ENCODE data around the gene RTL10.
"Not testable (repeated sequence)": the region's sequence is repeated elsewhere in the genome, so short reads cannot be mapped to it uniquely, and the experiment has no call there.

The RTL10 gene

DNA sequence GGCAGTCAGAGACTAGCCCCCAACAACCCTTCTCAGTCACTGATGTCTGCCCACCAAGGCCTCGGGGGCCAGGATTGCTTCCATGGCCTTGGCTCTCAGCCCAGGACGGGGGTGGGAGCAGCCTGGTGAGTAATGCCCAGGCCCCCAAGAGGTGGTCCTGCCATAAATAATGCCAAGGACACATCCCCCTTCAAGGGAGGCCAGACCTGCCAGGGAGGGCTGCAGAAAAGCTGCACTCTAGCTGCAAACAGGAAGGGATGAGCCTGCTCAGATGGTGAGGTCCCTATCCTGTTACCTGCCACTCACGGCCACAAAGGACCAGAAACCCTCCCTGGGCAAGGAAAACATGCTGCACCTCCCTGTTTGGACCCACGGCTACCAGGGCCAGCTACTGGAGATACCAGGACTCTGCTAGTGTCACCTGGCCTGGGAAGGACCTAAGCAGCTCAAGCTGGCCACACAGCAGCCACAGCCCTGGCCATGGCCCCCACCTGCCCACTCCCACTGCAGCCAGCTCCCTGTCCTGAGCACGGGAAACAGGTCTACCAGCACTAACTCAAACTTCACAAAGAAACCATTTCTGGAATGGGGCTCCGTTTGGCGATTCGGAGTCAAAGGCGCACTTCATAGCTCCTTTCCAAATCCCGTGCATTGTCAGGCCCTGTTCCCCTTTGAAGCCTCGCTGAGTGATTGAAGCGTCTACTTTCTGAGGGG, 12.1 kb downstream of the RTL10 start:
- no peak for FAIRE-seq

DNA sequence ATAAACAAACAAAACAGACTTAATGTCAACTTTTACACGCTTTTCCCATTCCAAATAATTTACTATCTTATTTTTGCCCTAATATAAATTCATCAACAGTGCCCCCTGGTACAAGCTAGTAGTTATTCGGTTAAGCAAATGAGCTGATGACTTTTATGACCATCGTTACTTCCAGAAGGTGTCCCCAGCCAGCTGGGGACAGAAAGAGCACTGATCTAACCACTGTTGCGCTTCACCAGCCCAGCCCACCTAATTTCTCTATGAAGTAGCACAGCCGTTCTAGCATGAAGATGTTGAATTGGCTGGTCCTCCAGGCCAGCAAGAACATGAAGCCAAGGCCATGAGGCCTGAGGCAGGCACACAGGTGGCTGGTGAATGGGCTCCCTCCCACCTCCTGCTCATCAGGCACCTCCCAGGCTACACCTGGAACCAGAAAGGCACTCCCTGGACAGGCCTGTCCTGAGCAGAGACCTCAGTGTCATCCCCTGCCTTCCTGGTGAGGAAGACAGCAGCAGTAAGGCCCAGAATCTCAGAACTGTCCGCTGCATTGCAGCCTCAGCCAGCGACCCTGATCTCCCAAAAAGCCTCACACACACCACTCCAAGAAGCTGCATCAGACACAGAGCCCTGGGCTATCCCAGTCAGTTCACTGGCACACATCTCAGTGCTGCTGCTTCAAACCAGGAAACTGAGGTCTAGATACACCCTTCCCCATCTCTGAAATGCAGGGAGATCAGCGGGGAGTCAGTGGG, 12.9 kb downstream of the RTL10 start:
- no peak for FAIRE-seq

DNA sequence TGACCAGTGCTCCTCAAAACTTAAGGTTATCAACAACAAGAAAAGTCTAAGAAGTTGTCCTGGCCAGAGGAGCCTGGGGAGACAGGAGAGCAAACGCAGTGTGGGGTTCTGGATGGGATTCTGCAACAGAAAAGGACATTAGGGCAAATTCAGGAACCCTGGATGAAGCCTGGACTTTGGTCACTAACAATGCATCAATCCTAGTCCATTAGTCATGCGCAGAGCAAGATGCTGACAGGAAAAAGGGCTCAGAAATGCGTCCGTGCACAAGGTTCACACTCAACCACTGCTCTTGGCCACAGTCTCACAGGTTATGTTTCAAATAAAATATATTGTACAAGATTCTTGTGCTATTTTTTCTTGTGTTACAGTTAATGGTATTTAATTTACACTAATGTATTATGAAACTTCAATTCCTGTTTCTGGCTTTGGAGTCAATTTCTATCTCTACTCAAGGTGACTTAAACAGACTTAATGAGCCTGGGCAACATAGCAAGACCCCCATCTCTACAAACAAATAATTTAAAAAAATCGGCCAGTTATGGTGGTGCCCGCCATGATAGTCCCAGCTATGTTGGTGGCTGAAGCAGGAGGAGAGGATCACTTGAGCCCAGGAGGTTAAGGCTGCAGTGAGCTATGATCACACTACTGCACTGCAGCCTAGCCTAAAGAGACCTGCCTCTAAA, 13.6 kb downstream of the RTL10 start:
- FAIRE-seq: no peak

DNA sequence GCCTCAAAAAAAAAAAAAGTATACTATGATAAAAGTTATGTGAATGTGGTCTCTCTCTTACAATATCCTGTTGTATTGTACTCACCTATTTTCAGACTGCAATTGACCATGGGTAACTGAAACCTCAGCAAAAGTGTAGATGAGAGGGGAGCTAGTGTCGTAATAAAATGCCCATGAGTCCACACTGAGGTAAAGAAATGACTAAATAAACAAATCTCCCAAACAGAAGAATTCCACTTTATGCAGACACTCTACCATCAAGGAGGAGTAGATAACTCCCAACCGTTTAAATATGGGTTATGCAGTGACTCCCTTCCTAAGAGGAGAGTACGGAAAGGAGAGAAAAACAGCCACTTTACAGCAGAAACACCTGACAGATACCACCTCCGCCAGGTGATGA, 14.6 kb downstream of the RTL10 start:
- FAIRE-seq: no peak

DNA sequence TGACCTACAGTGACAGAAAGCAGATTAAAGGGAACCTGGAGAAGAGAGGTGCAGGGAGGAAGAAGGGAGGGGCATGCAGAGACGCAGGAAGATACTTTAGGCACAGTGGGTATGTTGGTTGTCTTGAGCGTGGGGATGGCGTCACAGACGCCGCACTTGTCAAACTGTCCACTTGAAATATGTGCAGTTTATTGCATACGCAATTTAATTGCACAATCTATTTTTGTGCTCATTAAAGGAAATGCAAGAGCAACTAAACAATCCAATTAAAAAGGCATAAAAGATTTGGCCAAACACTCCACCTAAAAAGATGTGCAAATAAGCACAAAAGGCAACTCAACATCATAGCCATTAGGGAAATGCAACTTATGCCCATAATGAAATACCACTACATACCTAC, 16.8 kb downstream of the RTL10 start:
- no peak for FAIRE-seq

DNA sequence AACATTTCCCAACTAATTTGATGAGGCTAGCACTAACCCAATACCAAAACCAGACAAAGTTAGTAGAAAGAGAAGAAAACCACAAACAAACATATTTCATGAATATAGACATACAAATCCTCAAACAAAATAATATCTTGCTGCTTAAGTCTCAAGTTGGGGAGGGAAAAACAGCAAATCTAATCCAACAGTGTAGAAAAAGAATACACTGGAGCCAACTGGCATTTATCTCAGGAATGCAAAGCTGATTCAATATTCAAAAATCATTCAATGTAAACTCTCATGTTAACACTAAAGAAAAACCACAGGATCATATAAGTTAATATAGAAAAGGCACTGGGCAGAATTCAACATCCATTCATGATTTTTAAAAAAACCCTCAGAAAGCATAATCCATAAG, 18.2 kb downstream of the RTL10 start:
- peak; percentile 17 for FAIRE-seq

DNA sequence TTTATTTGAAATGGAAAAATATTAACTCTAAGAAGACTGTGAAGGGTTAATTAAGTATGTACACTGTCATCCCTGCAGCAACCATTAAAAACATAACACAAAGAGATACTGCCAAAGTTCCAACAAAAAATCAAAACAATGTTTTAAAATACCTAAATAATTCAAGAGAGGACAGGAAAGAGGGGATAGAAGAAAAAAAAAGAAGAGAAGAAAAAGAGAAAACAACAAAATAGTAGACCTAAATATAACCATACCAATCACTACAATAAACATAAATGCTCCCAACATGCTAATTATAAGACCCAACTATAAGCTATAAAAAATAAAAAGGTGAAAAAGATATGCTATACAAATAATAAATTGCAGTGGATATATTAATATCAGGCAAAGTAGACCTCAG, 20.1 kb downstream of the RTL10 start:
- FAIRE-seq: no peak

DNA sequence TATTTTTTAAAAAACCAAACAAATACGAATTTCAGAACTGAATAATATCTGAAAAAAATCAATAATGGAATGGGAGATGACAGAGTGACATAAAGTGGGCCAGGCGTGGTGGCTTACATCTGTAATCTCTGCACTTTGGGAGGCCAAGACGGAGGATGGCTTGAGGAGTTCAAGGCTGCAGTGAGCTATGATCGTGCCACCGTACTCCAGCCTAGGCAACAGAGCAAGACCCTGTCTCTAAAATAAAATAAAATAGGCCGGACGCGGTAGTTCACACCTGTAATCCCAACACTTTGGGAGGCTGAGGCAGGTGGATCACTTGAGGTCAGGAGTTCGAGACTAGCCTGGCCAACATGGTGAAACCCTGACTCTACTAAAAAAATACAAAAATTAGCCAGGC, 21.3 kb downstream of the RTL10 start:
- not testable (repeated sequence) for FAIRE-seq

DNA sequence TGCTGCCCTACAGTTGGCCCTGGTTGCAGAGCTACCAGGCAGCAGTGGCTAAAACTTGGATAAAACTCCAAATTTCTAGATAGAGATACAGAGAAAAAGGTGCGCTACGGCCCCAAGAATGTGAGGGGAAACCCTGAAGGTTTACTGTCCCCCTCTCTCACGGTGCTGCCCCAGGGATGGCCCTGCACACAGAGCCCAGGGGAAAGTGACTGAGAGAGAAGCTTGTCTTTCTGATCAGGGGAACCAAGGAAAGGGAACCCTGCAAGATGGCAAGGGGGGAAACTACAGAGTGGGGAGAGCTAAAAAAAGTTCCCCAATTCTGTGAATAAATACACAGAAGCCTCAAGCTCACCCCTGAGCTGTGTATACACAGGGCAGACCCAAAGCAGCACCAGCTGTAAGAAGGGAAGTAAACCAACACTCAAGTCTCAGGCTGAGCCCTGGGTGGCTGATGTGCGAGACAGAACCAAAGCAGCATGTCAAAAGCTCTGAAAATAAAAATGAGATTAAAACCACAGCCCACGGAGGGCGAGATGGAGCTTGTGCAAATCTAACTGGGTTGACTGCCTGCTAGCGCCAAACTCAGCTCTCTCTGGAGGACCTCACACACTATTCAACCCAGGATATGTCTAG, 22.1 kb downstream of the RTL10 start:
- FAIRE-seq: no peak

DNA sequence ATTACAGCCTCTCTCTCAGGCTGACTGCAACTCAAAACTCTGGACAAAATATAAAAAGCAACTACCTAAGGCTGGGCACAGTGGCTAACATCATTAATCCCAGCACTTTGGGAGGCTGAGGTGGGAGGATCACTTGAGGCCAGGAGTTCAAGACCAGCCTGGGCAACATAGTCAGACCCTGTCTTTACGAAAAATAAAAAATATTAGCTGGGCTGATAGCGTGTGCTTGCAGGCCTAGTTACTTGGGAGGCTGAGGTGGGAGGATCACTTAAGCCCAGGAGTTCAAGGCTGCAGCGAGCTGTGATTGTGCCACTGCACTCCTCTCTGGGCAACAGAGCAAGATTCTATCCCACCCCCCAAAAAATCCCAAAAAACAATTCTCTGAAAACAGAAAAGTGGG, 22.7 kb downstream of the RTL10 start:
- not testable (repeated sequence) for FAIRE-seq

DNA sequence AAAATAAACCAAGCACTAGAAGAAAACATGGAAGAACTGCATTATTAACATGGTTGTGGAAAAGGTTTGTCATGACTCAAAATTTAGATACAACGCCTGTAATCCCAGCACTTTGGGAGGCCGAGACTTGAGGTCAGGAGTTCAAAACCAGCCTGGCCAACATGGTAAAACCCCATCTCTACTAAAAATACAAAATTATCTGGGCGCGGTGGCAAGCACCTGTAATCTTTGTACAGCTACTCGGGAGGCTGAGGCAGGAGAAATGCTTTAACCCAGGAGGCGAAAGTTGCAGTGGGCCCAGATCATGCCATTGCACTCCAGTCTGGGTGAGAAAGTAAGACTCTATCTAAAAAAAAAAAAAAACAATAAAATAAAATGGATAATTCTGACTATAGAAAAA, 23.7 kb downstream of the RTL10 start:
- FAIRE-seq: no peak

DNA sequence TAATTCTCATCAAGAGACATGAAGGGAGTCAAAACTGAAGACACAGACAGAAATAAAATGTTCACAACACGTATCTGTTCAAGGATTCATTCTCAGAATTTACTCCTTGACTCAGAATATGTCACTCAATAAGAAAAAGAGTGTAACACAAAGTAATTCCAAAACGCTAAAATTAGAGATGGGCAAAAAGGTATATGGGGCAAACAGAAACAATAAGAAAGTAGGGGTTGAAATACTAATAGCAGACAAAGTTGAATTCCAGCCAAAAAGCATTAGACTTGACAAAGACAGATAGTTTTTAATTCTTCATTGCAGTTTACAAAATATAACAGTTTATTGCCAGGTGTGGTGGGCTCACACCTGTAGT, 26.7 kb downstream of the RTL10 start:
- FAIRE-seq: no peak

DNA sequence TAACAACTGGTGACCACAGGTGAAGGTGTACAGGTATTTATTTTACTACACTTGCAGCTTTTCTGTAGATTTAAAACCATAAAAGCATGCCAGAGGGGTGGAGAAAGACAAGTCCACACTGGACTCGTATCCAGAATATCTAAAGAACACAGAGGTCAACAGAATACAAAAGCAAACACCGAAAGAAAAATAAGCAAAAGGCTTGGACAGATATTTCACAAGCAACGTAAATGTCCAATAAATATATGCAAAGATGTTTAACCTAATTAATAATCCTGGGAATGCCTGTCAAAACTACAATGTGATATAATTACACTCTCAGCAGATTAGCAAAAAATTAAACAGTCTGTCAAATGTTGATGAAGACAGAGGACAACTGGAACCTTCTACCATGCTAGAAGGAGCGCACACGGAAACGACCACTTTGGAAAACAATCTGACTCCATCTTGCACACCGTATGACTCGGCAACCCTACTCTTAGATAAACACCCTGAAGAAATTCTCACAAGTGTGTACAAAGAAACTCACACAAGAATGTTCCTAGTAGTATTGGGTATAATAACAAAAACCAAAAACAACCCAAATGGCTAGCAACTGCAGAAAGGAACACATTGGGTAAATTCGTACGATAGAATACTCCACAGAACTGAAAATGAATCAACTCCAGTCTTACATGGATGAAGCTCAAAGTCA, 27.2 kb downstream of the RTL10 start:
- FAIRE-seq: no peak

DNA sequence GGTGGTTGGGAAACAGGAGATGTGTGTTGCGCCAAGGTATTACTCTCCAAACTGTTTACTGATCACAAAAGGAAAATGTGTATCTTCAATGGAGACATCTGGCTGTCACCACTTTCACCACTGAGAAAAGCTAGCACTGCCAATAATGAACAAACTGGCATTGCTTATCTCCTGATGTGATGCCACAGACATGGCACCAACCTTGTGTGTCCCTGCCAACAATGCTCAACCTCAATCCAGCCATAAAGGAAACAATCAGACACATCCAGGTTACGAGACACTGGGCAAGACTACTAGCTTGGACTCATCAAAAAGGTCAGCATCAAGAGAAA, 28.1 kb downstream of the RTL10 start:
- no peak for FAIRE-seq

DNA sequence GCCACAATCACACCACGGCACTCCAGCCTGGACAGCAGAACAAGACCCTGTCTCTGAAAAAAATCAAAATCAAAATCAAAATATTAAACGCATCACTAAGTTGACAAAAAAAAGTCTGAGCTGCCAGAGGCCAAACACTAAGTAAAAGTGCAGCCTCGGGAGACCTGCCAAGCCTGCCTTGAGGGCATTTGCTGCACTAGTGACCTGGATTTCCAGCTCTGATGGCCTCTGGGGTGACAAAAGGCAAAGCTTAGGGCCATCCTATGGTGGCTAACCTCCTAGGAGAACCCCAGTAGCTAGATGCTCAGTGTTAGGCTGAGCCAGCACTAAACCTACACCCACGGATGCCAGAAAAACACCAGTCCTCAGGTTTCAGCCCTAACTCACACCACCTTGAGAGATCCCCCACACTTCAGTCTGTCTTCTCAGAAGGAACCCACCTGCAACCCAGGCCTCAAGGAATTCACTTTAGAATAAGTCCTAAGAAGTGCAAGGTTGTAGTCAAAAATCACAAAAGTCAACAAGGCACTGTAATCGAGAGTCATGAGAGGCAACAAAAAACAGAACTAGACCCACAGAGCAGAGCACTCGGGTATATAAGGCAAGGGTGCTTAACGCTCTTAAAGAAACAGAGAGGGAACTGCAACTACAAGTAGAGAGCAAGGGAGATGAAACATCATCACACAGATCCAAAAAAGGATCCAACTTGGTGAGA, 28.6 kb downstream of the RTL10 start:
- FAIRE-seq: no peak

DNA sequence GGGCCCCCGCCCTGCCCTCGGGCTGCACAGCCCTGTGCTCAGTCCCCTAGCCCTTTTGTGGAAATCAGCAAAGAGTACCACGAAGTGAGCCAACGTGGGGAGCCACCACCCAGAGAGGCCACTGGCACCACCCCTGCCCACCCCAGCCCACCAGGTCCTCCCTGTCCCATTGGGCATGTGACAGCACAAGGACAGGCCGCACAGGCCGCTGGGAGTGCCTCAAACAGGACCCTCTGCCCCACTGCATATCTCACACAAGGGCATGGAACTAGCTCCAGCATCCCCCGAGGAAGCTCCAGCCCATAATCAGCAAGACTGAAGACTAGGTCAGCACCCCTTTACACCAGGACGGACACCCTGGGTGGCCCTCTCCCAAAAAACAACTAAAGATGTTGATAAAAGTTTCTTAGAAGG, 29.7 kb downstream of the RTL10 start:
- no peak for FAIRE-seq

DNA sequence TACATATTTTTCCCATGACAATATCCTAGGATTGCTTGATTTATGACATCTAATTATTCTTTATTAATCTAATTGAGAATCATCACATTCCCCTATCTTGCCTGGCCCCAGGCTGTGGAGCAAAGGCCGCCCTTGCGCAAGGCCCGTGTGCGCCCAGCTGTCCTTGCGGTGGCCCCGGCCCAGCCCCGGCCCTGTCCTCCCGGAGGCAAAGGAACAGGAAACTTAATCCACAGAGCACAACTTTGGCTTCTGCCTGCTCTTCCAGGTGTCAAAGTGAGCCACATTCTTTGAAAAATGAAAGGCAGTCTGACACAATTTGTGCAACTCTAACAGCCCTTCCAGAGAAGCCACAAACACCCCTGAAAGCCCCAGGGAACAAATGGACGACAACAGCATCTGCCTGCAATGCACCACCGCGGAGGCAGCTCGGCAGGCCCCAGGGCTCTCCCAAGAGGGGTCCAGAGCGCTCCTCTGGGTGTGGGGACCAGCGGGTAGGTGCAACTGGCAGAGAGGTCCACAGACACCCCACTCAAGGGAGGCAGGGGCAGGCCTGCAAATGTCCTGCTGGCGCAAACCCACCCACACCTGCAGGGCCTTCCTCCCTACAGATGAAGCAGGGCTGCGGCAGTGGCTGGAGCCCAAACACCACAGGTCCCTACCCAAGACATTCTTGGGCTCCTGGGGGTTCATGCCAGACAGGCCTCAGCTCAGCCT, 30.3 kb downstream of the RTL10 start:
- no peak for FAIRE-seq

DNA sequence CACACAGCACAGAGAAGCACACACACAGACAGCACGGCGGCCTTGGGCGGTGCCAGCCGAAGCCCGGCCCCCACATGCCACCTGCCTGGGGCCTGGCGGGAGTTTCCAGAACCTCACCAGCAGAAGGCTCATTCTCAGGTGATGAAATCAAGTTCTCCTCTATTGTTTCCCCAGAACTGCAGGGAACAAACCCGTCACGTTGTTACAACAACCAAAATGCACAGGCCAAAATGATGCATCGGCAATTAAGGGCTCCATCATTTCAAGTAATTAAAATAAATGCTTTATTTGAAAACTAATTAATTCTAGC, 30.8 kb downstream of the RTL10 start:
- FAIRE-seq: no peak

DNA sequence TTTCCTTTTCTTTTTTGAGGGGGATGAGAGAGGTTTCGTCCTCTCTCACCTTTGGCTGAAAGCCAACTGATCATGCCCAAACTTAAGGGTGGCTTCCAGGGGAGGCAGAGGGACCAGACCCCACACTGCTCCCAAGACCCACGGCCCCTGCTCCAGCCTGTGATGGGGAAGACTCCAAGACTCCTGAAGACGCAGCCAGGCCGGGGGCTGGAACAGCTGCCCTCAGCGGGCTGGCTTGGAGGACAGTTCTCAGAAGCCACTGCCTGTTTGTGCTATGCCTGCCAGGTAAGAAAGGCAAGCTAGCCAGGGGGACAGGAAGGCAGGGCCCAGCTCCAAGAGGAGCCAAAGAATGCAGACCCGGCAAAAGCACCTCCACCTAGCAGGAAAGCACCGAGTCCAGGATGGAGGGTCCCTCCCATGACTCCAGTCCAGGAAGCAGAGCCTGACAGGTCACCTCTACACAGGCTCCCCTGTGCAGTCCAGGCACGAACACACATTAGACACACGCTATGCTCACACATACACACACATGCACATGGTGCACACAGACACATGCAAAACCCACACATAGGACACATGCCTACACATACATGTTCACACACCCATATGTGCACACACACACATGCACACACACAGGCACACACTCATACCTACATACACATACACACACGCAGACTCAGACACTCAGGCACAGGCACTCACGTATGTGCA, 31.3 kb downstream of the RTL10 start:
- no peak for FAIRE-seq

DNA sequence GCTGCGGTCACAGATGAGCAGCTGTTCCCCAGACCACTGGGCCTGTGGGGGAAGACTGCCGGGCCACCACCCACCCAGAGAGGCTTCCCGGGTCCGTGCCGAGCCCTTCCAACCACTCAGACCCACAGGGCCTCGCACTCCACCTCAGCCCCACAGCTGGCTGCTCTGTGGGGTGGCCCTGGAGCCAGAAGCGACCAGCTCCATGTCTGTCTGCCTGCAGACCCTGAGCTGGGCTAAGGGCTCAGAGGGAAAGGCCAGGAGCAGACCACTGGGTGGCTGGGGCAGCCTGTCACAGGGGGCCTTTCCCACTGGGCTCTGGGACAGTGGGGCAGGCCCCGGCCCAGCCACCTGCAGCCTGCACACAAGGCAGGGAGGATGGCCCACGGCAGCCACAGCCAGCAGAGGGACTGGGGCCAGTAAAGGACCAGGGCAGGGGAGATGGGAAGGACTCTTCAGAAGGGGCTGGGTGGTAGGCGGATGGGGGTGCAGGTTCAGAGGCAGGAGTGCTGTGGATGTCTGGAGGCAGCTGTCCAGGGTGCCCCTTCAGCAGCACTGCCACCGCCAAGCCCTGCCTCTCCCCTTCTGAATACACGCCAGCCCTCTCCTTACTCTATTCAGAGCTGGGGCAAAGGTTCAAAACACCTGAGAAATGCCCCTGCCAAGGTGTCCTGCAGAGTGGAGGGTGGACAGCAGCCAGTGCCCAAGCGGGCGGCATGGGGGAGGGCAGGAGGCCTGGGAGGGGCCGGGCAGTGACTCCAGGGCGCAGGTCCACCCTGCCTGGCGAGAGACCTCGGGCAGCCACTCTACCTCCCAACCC, 32.2 kb downstream of the RTL10 start:
- no peak for FAIRE-seq

Data from G401.6 (cell line).